ENCODE measurements around the gene SPATA2L. TPM values are rescaled to one million over a fixed set of nuclear protein-coding genes. Genes with fewer than 3 reads are reported as not detected.

Gene SPATA2L
- total RNA-seq, 1 experiment from 2014 or later, result 24.3 TPM

DNA sequence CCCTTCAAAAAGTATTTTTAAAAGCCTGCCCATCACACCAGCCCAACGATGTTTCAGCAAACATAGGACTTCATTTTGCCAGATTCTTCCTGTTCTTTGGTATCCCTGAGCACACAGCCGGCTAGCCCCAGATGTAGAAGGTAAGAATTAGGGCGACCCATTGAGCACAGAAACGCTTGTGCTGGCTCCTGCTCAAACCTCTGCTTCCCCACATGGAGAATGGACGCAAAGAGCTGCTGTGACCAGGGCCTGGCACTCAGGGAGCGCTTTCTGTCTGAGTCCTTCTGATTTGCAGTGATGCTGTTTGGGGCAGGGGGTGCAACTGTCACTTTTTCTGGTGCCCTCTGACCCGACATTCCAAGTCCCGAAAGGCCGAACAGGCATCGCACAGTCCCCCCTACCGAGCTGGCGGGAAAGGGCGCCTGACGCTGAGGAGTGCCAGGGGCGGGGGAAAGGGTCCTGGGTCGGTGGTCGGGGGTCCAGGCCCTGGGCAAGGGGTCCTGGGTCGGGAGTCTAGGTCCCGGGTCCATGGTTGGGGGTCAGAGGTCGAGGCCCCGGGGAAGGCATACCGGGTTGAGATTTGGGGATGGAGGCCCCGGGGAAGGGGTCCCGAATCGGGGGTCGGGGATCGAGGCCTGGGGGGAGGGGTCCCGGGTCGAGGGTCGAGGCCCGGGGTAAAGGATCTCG is 44.9 kb downstream of the SPATA2L start:
- no peak for DNase-seq (ENCODE audit: low spot score)

DNA sequence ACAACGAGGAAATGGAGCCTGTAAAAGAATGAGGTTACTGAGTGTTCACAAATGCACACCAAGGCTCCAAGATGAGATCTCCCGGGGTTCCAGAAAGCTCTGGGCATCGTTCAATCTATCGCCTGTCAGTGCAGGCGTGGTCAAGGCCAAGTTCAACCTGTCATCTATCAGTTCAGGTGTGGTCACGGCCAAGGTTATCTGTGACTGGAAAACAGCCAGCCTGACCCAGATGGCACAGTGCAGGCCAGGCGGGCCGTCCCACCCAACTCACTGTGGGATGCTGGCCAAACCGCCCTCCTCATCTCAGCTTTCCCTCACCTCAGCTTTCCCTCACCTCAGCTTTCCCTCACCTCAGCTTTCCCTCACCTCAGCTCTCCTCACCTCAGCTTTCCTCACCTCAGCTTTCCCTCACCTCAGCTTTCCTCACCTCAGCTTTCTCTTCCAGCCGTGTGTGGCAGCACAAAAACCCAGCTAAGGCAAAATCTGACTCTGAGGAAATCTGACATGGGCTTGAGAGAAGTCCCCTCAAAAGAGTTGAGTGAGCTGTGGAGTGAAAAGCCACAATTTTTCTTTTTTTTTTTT is 46.4 kb downstream of the SPATA2L start:
- DNase-seq (ENCODE audit: low spot score), result no peak

DNA sequence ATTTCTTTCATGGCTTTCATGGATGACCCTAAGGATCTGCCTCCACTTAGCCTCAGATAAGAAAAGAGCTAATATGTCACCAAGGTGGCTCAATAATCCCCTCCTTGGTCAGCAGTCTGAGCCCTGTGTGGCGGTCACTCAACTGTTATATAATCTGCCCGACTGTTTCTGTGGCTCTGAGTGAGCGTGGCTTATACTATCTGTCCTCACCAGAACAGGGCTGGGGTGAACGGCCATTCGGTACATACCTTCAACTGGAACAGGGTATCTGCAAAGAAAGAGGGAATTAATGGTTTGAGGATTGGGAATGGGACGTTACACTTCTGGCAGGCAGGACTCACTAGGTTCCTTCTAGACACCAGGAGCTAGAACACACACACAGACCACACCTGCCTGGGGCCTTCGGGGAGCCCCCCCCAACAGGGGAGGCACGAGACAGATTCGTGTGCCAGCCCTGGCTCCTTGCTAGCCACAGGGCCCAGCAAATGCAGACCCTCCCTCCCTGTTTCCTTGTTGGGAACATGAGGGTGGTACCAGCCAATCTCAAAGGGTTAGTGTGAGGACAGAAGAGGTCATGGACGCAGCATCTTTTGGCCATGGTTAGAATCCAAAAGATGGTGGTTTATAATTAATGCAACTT is 47.7 kb downstream of the SPATA2L start:
- DNase-seq (ENCODE audit: low spot score), result no peak

DNA sequence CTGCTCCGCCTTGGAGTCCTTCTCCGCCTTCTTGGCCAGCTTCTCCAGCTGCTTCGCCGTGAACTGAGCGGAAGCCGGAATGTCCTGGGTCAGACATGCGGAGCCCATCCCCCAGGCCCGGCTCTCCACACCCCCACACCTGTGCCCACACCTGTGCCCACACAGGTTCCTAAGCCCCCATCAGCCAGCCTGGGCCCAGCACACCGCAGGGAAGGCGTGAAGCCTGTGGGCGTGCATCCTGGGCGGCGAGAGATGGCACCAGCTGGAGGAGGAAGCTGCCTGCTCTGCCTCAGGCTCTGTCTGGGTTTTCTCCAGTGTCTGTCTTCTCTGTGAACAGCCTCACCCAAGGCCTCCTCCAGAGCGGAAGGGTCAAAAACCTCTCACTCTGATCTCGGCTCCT is 49.9 kb downstream of the SPATA2L start:
- no peak for DNase-seq (ENCODE audit: low spot score)

DNA sequence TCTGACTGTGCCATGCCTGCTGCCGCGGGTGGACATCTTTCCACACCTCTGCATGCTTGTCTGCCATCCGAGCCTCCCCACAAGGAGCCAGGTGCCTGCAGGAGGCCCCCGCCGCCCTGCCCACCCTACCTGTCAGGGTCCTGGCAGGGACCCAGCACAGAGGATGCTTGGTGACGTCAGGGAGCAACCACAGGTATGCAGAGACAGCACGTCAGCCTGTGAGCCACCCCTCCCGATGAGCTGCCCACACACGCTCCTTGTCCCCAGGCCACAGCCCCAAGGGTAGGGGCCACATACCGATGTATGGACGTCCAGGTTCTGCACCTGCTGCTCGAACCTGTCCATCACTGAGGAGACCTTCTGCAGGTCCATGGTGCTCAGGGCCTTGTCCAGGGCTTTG is 54.6 kb downstream of the SPATA2L start:
- no peak for DNase-seq (ENCODE audit: low spot score)

Other genes with a start within 250 kb of the SPATA2L start
- gene ANKRD11, start 211.1 kb downstream of the SPATA2L start, total RNA-seq (2014; rRNA removed; shearing (Covaris generic)), result 48.3 and 61.6 TPM in 2 replicates
- 171 and 208 TPM in 2 replicates for gene SPG7, start 193.3 kb downstream of the SPATA2L start, total RNA-seq (2014; rRNA removed; shearing (Covaris generic))
- gene RPL13, start 141.0 kb downstream of the SPATA2L start, total RNA-seq (2014; rRNA removed; shearing (Covaris generic)), result 4,331 and 5,553 TPM in 2 replicates
- 4.7 and 18.5 TPM in 2 replicates for gene CPNE7, start 125.9 kb downstream of the SPATA2L start, total RNA-seq (2014; rRNA removed; shearing (Covaris generic))
- 0.43 and 1.2 TPM in 2 replicates for gene DPEP1, start 88.1 kb downstream of the SPATA2L start, total RNA-seq (2014; rRNA removed; shearing (Covaris generic))
- gene CHMP1A, start 44.0 kb downstream of the SPATA2L start, total RNA-seq (2014; rRNA removed; shearing (Covaris generic)), result 83.6 and 105 TPM in 2 replicates
- gene SPATA33, start 43.9 kb downstream of the SPATA2L start, total RNA-seq (2014; rRNA removed; shearing (Covaris generic)), result 8.5 and 12.4 TPM in 2 replicates
- 31.1 and 46.6 TPM in 2 replicates for gene CDK10, start 15.0 kb downstream of the SPATA2L start, total RNA-seq (2014; rRNA removed; shearing (Covaris generic))
- 12.0 and 14.2 TPM in 2 replicates for gene VPS9D1, start 19.2 kb upstream of the SPATA2L start, total RNA-seq (2014; rRNA removed; shearing (Covaris generic))
- gene ZNF276, start 19.8 kb upstream of the SPATA2L start, total RNA-seq (2014; rRNA removed; shearing (Covaris generic)), result 14.6 and 18.9 TPM in 2 replicates
- 51.8 and 55.9 TPM in 2 replicates for gene FANCA, start 114.9 kb upstream of the SPATA2L start, total RNA-seq (2014; rRNA removed; shearing (Covaris generic))
- 6.9 and 12.6 TPM in 2 replicates for gene SPIRE2, start 126.8 kb upstream of the SPATA2L start, total RNA-seq (2014; rRNA removed; shearing (Covaris generic))
- 145 and 153 TPM in 2 replicates for gene TCF25, start 171.9 kb upstream of the SPATA2L start, total RNA-seq (2014; rRNA removed; shearing (Covaris generic))
- 7.2 and 9.8 TPM in 2 replicates for gene MC1R, start 217.2 kb upstream of the SPATA2L start, total RNA-seq (2014; rRNA removed; shearing (Covaris generic))
- gene TUBB3, start 221.6 kb upstream of the SPATA2L start, total RNA-seq (2014; rRNA removed; shearing (Covaris generic)), result 743 and 810 TPM in 2 replicates
- gene DEF8, start 247.1 kb upstream of the SPATA2L start, total RNA-seq (2014; rRNA removed; shearing (Covaris generic)), result 116 and 146 TPM in 2 replicates

All from A172 (cell line).